HG02623 (cell line): ENCODE data around the gene ZNF609.

Source experiments
- ATAC-seq: cut with Tn5 transposase; IDR thresholded peaks from one replicate; pipeline ENCODE4 v1.9.1; 2021; ENCODE audit warnings: moderate library complexity; ENCODE audit not compliant: unreplicated experiment

Gene ZNF609

GRCh38 chr15:64535460-64536243 lies 75.3 kb downstream of the ZNF609 start:
- no peak for ATAC-seq

GRCh38 chr15:64536244-64536836 lies 76.0 kb downstream of the ZNF609 start:
- ATAC-seq, result no peak

DNA sequence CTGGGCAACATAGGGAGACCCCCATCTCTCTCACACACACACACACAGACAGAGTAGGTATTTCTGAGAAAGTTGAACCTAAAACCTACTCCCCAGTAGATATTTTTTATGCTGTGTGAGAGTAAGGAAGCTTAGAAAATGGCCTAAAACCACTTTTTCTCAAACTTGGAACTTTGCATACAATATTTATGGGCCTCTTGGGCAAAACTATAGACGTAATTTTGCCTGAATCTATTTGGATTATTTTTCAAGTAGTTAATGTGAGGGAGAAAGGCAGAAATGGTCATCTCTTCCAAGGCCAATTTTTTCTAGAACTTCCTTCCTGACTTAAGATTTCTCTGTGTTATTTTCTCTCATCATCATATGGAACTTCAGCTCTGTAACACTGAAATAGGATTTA lies 81.7 kb downstream of the ZNF609 start:
- no peak for ATAC-seq

- no peak for ATAC-seq
These were observed 84.1 kb downstream of the ZNF609 start for GRCh38 chr15:64544450-64544849.

- no peak for ATAC-seq
These were observed 86.9 kb downstream of the ZNF609 start for GRCh38 chr15:64547275-64547674.

GRCh38 chr15:64548235-64548634 lies 87.9 kb downstream of the ZNF609 start:
- no peak for ATAC-seq

DNA sequence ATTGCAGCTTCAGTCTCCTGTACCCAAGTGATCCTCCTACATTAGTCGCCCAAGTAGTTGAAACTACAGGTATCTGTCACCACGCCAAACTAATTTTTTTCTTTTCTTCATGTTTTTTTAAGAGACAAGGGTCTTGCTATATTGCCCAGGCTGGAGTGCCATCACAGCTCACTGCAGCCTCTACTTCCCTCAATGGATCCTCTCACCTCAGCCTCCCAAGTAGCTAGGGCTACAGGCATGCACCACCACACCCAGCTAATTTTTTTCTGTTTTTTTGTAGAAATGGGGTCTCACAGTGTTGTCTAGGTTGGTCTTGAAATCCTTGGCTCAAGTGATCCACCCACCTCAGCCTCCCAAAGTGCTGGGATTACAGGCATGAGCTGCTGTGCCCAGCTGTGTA lies 89.5 kb downstream of the ZNF609 start:
- no peak for ATAC-seq

- no peak for ATAC-seq
These were observed 92.0 kb downstream of the ZNF609 start for GRCh38 chr15:64552281-64552948.

- no peak for ATAC-seq
These were observed 98.2 kb downstream of the ZNF609 start for GRCh38 chr15:64558460-64559179.

DNA sequence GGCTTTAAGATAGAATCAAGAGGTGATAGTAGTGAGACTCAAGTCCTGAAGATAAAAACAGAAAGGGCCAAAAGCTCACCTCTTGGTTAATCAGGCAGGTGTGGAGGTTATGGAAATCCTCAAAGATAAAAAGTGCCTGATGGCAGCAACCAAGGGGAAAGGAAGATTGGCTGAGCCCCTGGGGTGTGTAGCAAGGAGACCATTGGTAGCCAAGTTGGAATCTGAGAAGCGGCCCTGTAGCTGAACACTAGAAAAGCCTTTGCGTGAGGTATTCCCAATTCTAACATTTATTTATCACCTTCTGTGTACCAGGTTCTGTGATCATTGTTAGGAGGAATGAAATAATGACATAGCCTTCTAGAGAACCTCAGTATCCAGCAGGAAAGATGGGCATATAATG lies 98.9 kb downstream of the ZNF609 start:
- ATAC-seq, result no peak

- ATAC-seq, result no peak
These were observed 100.1 kb downstream of the ZNF609 start for GRCh38 chr15:64560501-64560900.

- no peak for ATAC-seq
These were observed 100.6 kb downstream of the ZNF609 start for GRCh38 chr15:64560998-64561397.

- no peak for ATAC-seq
These were observed 101.7 kb downstream of the ZNF609 start for GRCh38 chr15:64562003-64562640.

DNA sequence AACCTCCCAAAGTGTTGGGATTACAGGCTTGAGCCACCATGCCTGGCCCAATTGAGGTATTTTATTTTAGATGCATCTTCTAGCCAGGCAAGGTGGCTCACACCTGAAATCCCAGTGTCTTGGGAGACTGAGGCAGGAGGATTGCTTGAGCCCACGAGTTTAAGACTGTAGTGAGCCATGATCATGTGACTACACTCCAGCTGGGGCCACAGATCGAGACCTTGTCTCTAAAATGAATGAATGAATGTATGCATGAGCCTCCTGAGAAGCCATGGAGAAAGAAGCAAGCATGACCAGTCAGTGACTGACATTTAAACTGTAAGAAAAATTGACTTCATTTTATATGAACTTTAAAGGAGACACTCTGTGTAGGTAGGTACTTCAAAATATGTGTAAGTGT lies 105.7 kb downstream of the ZNF609 start:
- ATAC-seq, result no peak

- ATAC-seq, result no peak
These were observed 106.5 kb downstream of the ZNF609 start for GRCh38 chr15:64566629-64567427.

- ATAC-seq, result no peak
These were observed 108.4 kb downstream of the ZNF609 start for GRCh38 chr15:64568765-64569164.

DNA sequence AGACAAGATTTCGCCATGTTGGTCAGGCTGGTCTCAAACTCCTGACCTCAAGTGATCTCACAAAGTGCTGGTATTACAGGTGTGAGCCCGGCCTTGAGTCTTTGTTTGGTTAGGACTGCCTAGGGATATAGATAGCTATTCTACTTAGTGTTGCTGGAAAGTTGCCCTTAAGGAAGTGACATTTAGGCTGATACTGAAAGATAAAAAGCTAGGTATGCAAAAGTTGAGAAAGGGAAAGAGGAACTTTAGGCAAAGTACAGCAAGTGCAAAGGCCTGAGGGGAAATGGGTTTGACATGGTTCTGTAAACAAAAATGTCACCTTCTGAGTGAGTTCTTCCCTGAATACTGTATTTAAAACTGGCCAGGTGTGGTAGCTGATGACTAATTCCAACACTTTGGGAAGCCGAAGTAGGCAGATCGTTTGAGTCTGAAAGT lies 111.5 kb downstream of the ZNF609 start:
- ATAC-seq, result peak; percentile 61

DNA sequence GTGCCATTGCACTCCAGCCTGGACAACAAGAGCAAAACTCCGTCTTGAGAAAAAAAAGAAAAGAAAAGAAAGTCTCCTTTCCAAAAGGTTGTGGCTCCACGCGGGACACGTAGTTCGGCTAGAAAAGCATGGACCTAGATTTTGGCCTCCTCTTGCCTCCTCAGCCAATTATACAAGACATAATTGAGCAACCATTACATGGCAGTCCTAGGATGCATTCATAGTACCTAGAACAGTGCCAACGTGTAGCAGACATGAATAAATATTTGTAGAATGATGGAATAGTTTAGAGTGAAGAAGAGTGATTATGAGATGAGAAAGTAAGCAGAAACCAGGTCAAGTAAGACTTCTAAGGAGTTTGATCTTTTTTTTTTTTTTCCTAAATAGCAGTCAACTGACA lies 112.5 kb downstream of the ZNF609 start:
- no peak for ATAC-seq

DNA sequence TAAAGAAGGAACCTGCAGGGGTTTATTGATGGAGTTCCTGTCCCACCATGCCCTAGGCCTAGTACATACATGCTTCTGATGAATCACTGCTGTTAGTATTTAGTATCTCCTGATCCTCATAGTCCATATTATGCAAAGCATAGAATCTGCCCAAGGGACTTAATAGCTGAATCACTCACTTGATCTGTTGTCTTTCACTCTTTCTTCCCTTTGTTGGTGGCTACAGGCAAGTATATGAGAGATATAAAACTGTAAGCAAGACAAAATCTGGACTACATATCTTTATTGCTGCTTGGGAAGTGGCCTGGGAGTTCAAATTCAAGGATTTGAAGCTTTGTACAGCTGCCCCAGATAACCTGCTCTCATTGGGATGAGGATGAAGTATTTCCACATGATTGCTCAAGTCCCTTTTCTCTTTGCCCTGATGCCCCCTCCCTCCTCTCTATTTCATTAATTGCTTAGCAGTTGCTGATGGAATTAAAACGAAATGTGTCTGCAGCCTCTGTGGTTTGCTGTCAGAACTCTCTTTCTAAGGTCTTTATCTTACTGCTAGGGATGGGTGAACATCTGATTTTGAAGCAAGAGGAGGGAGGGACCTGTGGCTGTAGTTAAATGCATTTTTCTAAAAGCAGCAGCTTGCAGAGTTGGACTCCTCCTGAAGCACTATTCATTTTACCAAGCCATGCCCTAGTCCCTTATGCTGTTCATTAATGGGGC lies 114.1 kb downstream of the ZNF609 start:
- no peak for ATAC-seq
